ENCODE results near the gene PCDHGB2.
"Not testable (repeated sequence)": the region's sequence is repeated elsewhere in the genome, so short reads cannot be mapped to it uniquely, and the experiment has no call there.

GRCh38 chr5:141387557-141388311 lies 27.9 kb downstream of the PCDHGB2 start, which contains the start of gene PCDHGB4:
- TF ChIP-seq FOXJ3 (CRISPR knock-in tag; IDR thresholded peaks at IDR 0.05; ENCODE audit: borderline replicate concordance), result not testable (repeated sequence)
- TF ChIP-seq, protein P1, sequence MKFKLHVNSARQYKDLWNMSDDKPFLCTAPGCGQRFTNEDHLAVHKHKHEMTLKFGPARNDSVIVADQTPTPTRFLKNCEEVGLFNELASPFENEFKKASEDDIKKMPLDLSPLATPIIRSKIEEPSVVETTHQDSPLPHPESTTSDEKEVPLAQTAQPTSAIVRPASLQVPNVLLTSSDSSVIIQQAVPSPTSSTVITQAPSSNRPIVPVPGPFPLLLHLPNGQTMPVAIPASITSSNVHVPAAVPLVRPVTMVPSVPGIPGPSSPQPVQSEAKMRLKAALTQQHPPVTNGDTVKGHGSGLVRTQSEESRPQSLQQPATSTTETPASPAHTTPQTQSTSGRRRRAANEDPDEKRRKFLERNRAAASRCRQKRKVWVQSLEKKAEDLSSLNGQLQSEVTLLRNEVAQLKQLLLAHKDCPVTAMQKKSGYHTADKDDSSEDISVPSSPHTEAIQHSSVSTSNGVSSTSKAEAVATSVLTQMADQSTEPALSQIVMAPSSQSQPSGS (CRISPR knock-in tag; IDR thresholded peaks at IDR 0.05; ENCODE audit: borderline replicate concordance, low read depth), result not testable (repeated sequence)

Measured in WTC11 (cell line).